ENCODE data around the gene C1orf21. TPM values are rescaled to one million over a fixed set of nuclear protein-coding genes. Genes with fewer than 3 reads are reported as not detected.
"Not testable (repeated sequence)": the region's sequence is repeated elsewhere in the genome, so short reads cannot be mapped to it uniquely, and the experiment has no call there.

Gene C1orf21
- total and polyA plus RNA-seq, 9 donors, result 36.9 to 51.3 (median 44.3) TPM

- WGBS (ENCODE audit: insufficient coverage), result 33% methylated on average over 2 of the region's 4 CpGs
- H3K4me3 ChIP-seq (ENCODE audit: low read length), result no peak overlapping the region
- peaks cover 3% of the 10 kb centered on the region for H3K4me1 ChIP-seq (ENCODE audit: control insufficient read depth, insufficient read depth, low read length)
- H3K27me3 ChIP-seq (ENCODE audit: control insufficient read depth, insufficient read depth, low read length), result no peaks in the 10 kb centered on the region
- no peaks in the 10 kb centered on the region for H3K9me3 ChIP-seq (replicated peaks; ENCODE audit: control insufficient read depth, low read depth, low read length)
- no peak overlapping the region for H3K27ac ChIP-seq (ENCODE audit: low read length)
- peaks cover 2% of the 10 kb centered on the region for H3K36me3 ChIP-seq (ENCODE audit: control insufficient read depth, insufficient read depth, low read length)
- peak; percentile 52 for DNase-seq
Observed at GRCh38 chr1:184597650-184598357, 211.0 kb downstream of the C1orf21 start.

GRCh38 chr1:184598403-184599193, 211.8 kb downstream of the C1orf21 start:
- Histone ChIP-seq H3K4me1 (ENCODE audit: control insufficient read depth, insufficient read depth, low read length) (peaks cover 3% of the 10 kb centered on the region), H3K27ac (ENCODE audit: low read length) (no peak overlapping the region), H3K4me3 (ENCODE audit: low read length) (no peak overlapping the region), H3K9me3 (replicated peaks; ENCODE audit: control insufficient read depth, low read depth, low read length) (no peaks in the 10 kb centered on the region), H3K27me3 (ENCODE audit: control insufficient read depth, insufficient read depth, low read length) (no peaks in the 10 kb centered on the region), H3K36me3 (ENCODE audit: control insufficient read depth, insufficient read depth, low read length) (peaks cover 2% of the 10 kb centered on the region)
- WGBS (ENCODE audit: insufficient coverage), result no CpG with 5 or more reads among the region's 6 CpGs
- DNase-seq, result no peak

GRCh38 chr1:184604152-184604900, 217.5 kb downstream of the C1orf21 start:
- Histone ChIP-seq H3K27ac (ENCODE audit: low read length) (no peak overlapping the region), H3K4me3 (ENCODE audit: low read length) (no peak overlapping the region), H3K27me3 (ENCODE audit: control insufficient read depth, insufficient read depth, low read length) (no peaks in the 10 kb centered on the region), H3K36me3 (ENCODE audit: control insufficient read depth, insufficient read depth, low read length) (no peaks in the 10 kb centered on the region), H3K9me3 (replicated peaks; ENCODE audit: control insufficient read depth, low read depth, low read length) (no peaks in the 10 kb centered on the region), H3K4me1 (ENCODE audit: control insufficient read depth, insufficient read depth, low read length) (no peaks in the 10 kb centered on the region)
- 100% methylated on average over 1 of the region's 3 CpGs for WGBS (ENCODE audit: insufficient coverage)
- no peak for DNase-seq

GRCh38 chr1:184605941-184606340, 219.1 kb downstream of the C1orf21 start:
- Histone ChIP-seq H3K27me3 (ENCODE audit: control insufficient read depth, insufficient read depth, low read length) (no peaks in the 10 kb centered on the region), H3K36me3 (ENCODE audit: control insufficient read depth, insufficient read depth, low read length) (no peaks in the 10 kb centered on the region), H3K4me3 (ENCODE audit: low read length) (no peak overlapping the region), H3K27ac (ENCODE audit: low read length) (no peak overlapping the region), H3K4me1 (ENCODE audit: control insufficient read depth, insufficient read depth, low read length) (no peaks in the 10 kb centered on the region), H3K9me3 (replicated peaks; ENCODE audit: control insufficient read depth, low read depth, low read length) (no peaks in the 10 kb centered on the region)
- DNase-seq, result no peak
- WGBS (ENCODE audit: insufficient coverage), result no CpG with 5 or more reads among the region's 4 CpGs

GRCh38 chr1:184606786-184607185, 220.0 kb downstream of the C1orf21 start:
- H3K9me3 ChIP-seq (replicated peaks; ENCODE audit: control insufficient read depth, low read depth, low read length), result no peaks in the 10 kb centered on the region
- H3K4me1 ChIP-seq (ENCODE audit: control insufficient read depth, insufficient read depth, low read length), result peaks cover 4% of the 10 kb centered on the region
- no CpG with 5 or more reads among the region's 1 CpG for WGBS (ENCODE audit: insufficient coverage)
- no peaks in the 10 kb centered on the region for H3K27me3 ChIP-seq (ENCODE audit: control insufficient read depth, insufficient read depth, low read length)
- DNase-seq, result no peak
- no peak overlapping the region for H3K27ac ChIP-seq (ENCODE audit: low read length)
- no peak overlapping the region for H3K4me3 ChIP-seq (ENCODE audit: low read length)
- H3K36me3 ChIP-seq (ENCODE audit: control insufficient read depth, insufficient read depth, low read length), result no peaks in the 10 kb centered on the region

- 85% methylated on average over 3 of the region's 4 CpGs for WGBS (ENCODE audit: insufficient coverage)
- H3K36me3 ChIP-seq (ENCODE audit: control insufficient read depth, insufficient read depth, low read length), result no peaks in the 10 kb centered on the region
Observed at GRCh38 chr1:184608581-184608980, 221.8 kb downstream of the C1orf21 start.

GRCh38 chr1:184608990-184609389, 222.2 kb downstream of the C1orf21 start:
- no peak overlapping the region for H3K27ac ChIP-seq (ENCODE audit: low read length)

More at GRCh38 chr1:184608581-184608980, 221.8 kb downstream of the C1orf21 start:
- no peak overlapping the region for H3K4me3 ChIP-seq (ENCODE audit: low read length)
- H3K27me3 ChIP-seq (ENCODE audit: control insufficient read depth, insufficient read depth, low read length), result no peaks in the 10 kb centered on the region
- no peaks in the 10 kb centered on the region for H3K9me3 ChIP-seq (replicated peaks; ENCODE audit: control insufficient read depth, low read depth, low read length)
- no peak overlapping the region for H3K27ac ChIP-seq (ENCODE audit: low read length)
- no peak for DNase-seq
- peaks cover 4% of the 10 kb centered on the region for H3K4me1 ChIP-seq (ENCODE audit: control insufficient read depth, insufficient read depth, low read length)

DNA sequence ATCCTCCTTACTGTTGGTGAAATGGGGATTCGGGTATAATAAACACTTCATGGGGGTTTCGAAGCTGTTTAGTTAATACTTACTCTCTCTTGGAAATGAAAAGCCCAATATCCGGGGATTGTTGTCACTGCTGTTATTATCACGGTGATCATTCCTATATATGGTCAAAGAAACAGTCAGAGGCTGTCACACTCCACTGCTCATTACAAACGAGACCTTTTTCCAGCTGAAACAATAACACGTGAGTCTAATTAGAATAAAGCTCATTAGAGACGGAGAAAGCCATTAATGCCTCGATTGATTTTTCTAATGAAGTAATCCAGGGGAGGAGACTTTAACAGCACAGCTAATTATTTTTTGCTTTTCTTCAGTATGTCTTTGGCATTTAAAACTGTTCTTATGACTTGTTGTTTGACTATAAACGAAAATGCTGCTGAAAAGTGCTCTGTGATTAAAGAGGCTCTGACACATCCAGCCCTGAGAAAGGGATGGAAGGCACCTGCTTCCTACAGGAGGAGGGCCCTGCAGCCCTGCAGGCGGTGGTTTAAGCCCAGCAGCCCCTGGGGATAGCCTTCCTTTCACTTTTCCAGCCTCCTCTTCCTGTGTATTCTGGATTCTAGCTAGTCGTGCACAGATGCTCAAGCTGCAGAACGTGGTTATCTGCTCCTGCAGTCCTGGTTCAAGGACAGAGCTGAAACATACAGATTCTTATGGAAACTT, 224.2 kb downstream of the C1orf21 start:
- Histone ChIP-seq H3K36me3 (ENCODE audit: control insufficient read depth, insufficient read depth, low read length) (no peaks in the 10 kb centered on the region), H3K27me3 (ENCODE audit: control insufficient read depth, insufficient read depth, low read length) (no peaks in the 10 kb centered on the region), H3K4me3 (ENCODE audit: low read length) (no peak overlapping the region), H3K27ac (ENCODE audit: low read length) (peak overlapping the region; percentile 54), H3K9me3 (replicated peaks; ENCODE audit: control insufficient read depth, low read depth, low read length) (no peaks in the 10 kb centered on the region), H3K4me1 (ENCODE audit: control insufficient read depth, insufficient read depth, low read length) (peaks cover 6% of the 10 kb centered on the region)
- 50% methylated on average over 2 of the region's 12 CpGs for WGBS (ENCODE audit: insufficient coverage)
- peak; percentile 84 for DNase-seq

More at GRCh38 chr1:184608990-184609389, 222.2 kb downstream of the C1orf21 start:
- Histone ChIP-seq H3K27me3 (ENCODE audit: control insufficient read depth, insufficient read depth, low read length) (no peaks in the 10 kb centered on the region), H3K36me3 (ENCODE audit: control insufficient read depth, insufficient read depth, low read length) (no peaks in the 10 kb centered on the region), H3K4me3 (ENCODE audit: low read length) (no peak overlapping the region), H3K4me1 (ENCODE audit: control insufficient read depth, insufficient read depth, low read length) (peaks cover 4% of the 10 kb centered on the region), H3K9me3 (replicated peaks; ENCODE audit: control insufficient read depth, low read depth, low read length) (no peaks in the 10 kb centered on the region)
- no peak for DNase-seq

DNA sequence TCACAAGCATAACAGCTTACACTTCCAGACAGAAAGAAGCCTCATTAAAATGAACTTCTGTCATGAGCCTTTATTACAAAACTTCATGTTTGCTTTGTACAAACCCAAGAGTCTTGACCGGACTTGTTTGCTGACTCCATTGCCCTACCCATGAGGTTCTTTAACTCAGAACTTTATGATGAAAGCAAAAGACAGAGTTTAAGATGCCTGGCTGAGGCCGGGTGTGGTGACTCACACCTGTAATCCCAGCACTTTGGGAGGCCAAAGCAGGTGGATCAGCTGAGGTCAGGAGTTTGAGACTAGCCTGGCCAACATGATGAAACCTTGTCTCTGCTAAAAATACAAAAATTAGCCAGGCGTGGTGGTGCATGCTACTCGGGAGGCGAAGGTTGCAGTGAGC, 225.4 kb downstream of the C1orf21 start:
- H3K27me3 ChIP-seq (ENCODE audit: control insufficient read depth, insufficient read depth, low read length); H3K27ac ChIP-seq (ENCODE audit: low read length); H3K36me3 ChIP-seq (ENCODE audit: control insufficient read depth, insufficient read depth, low read length); H3K4me3 ChIP-seq (ENCODE audit: low read length); H3K9me3 ChIP-seq (replicated peaks; ENCODE audit: control insufficient read depth, low read depth, low read length); H3K4me1 ChIP-seq (ENCODE audit: control insufficient read depth, insufficient read depth, low read length); DNase-seq: not testable (repeated sequence)
- WGBS (ENCODE audit: insufficient coverage), result 100% methylated on average over 1 of the region's 5 CpGs

Data from muscle of leg (tissue), 11 donors.